ENCODE results near the gene ITPKC.

Gene ITPKC

DNA sequence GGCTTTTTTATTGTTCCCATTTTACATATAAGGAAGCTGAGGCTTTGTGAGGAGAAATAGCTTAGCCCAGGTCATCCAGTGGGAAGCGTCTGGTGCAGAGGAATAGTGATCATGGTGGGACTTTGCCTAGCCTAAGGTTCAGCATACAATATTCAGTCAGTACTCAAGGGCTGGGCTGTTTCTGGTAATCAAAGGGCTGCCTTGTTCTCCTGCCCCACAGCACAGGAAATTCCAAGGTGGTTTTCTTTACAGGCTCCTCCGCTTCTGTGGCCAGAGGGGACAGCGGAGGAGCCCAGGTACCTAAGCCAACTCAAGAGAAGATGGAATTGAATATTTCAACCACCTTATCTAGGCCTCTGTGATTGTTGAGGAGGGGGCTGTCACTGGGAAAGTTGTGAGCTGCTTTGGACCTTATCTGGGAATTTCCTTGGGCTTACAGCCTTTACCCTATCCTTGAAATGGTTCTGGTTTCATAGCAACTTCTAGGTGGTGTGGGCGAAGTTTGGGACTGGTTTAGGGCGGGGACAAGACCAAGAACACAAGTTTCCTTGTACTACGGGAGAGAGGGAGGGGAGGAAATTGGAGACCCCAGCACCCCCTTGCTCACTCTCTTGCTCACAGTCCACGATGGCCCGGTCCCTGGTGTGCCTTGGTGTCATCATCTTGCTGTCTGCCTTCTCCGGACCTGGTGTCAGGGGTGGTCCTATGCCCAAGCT lies 58.2 kb downstream of the ITPKC start, which contains the start of gene MIA:
TSS of gene MIA (plus strand) at position 606 of the 716 bp plus-strand sequence. CDS start at position 628, 22 bp downstream.
- no peak for TF ChIP-seq ZNF565 (CRISPR knock-in tag; conservative IDR thresholded peaks at IDR 0.05; ENCODE audit: low read depth)
- TF ChIP-seq ISL1 (CRISPR knock-in tag; IDR thresholded peaks at IDR 0.05), result no peak
- TF ChIP-seq BACH2 (CRISPR knock-in tag; IDR thresholded peaks at IDR 0.05; ENCODE audit: borderline replicate concordance), result no peak
- TF ChIP-seq, protein P1, sequence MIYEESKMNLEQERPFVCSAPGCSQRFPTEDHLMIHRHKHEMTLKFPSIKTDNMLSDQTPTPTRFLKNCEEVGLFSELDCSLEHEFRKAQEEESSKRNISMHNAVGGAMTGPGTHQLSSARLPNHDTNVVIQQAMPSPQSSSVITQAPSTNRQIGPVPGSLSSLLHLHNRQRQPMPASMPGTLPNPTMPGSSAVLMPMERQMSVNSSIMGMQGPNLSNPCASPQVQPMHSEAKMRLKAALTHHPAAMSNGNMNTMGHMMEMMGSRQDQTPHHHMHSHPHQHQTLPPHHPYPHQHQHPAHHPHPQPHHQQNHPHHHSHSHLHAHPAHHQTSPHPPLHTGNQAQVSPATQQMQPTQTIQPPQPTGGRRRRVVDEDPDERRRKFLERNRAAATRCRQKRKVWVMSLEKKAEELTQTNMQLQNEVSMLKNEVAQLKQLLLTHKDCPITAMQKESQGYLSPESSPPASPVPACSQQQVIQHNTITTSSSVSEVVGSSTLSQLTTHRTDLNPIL (CRISPR knock-in tag; IDR thresholded peaks at IDR 0.05; ENCODE audit: low read depth), result no peak
- TF ChIP-seq, protein P2, sequence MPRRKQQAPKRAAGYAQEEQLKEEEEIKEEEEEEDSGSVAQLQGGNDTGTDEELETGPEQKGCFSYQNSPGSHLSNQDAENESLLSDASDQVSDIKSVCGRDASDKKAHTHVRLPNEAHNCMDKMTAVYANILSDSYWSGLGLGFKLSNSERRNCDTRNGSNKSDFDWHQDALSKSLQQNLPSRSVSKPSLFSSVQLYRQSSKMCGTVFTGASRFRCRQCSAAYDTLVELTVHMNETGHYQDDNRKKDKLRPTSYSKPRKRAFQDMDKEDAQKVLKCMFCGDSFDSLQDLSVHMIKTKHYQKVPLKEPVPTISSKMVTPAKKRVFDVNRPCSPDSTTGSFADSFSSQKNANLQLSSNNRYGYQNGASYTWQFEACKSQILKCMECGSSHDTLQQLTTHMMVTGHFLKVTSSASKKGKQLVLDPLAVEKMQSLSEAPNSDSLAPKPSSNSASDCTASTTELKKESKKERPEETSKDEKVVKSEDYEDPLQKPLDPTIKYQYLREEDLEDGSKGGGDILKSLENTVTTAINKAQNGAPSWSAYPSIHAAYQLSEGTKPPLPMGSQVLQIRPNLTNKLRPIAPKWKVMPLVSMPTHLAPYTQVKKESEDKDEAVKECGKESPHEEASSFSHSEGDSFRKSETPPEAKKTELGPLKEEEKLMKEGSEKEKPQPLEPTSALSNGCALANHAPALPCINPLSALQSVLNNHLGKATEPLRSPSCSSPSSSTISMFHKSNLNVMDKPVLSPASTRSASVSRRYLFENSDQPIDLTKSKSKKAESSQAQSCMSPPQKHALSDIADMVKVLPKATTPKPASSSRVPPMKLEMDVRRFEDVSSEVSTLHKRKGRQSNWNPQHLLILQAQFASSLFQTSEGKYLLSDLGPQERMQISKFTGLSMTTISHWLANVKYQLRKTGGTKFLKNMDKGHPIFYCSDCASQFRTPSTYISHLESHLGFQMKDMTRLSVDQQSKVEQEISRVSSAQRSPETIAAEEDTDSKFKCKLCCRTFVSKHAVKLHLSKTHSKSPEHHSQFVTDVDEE (CRISPR knock-in tag; IDR thresholded peaks at IDR 0.05), result no peak
- TF ChIP-seq POU6F1 (CRISPR knock-in tag; IDR thresholded peaks at IDR 0.05; ENCODE audit: borderline replicate concordance, low read depth), result no peak
- TF ChIP-seq CSDC2 (CRISPR knock-in tag; IDR thresholded peaks at IDR 0.05), result no peak
- TF ChIP-seq TOX (CRISPR knock-in tag; IDR thresholded peaks at IDR 0.05; ENCODE audit: borderline replicate concordance), result no peak
- no peak for TF ChIP-seq ZC3H10 (CRISPR knock-in tag; IDR thresholded peaks at IDR 0.05)
- TF ChIP-seq ZFP30 (CRISPR knock-in tag; IDR thresholded peaks at IDR 0.05), result no peak
- TF ChIP-seq PPARA (CRISPR knock-in tag; IDR thresholded peaks at IDR 0.05; ENCODE audit: borderline replicate concordance), result no peak
- no peak for TF ChIP-seq PATZ1 (CRISPR knock-in tag; IDR thresholded peaks at IDR 0.05; ENCODE audit: borderline replicate concordance)
- TF ChIP-seq RARB (CRISPR knock-in tag; IDR thresholded peaks at IDR 0.05), result no peak
- no peak for TF ChIP-seq ZFP3 (CRISPR knock-in tag; IDR thresholded peaks at IDR 0.05)
- no peak for TF ChIP-seq GLIS3 (CRISPR knock-in tag; IDR thresholded peaks at IDR 0.05)
- TF ChIP-seq ZNF70 (CRISPR knock-in tag; IDR thresholded peaks at IDR 0.05), result no peak
- TF ChIP-seq SNAI2 (CRISPR knock-in tag; IDR thresholded peaks at IDR 0.05), result no peak
- TF ChIP-seq TCF4 (CRISPR knock-in tag; IDR thresholded peaks at IDR 0.05; ENCODE audit: borderline replicate concordance), result no peak
- no peak for TF ChIP-seq ARNTL (CRISPR knock-in tag; IDR thresholded peaks at IDR 0.05; ENCODE audit: borderline replicate concordance, low read depth)
- ATAC-seq, result no peak

DNA sequence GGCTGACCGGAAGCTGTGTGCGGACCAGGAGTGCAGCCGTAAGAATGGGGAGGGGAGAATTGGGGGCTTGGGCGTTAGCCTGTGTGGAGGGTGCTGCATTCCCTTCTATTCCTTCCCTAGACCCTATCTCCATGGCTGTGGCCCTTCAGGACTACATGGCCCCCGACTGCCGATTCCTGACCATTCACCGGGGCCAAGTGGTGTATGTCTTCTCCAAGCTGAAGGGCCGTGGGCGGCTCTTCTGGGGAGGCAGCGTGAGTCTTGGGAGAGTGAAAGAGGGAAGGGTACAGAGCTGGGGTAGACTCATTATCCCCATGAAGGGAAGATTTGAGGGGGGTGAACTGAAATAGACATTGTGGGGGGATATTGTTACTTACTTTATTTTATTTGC lies 58.7 kb downstream of the ITPKC start:
- no peak for ATAC-seq
- TF ChIP-seq ZFP30 (CRISPR knock-in tag; IDR thresholded peaks at IDR 0.05), result no peak
- TF ChIP-seq, protein P3, sequence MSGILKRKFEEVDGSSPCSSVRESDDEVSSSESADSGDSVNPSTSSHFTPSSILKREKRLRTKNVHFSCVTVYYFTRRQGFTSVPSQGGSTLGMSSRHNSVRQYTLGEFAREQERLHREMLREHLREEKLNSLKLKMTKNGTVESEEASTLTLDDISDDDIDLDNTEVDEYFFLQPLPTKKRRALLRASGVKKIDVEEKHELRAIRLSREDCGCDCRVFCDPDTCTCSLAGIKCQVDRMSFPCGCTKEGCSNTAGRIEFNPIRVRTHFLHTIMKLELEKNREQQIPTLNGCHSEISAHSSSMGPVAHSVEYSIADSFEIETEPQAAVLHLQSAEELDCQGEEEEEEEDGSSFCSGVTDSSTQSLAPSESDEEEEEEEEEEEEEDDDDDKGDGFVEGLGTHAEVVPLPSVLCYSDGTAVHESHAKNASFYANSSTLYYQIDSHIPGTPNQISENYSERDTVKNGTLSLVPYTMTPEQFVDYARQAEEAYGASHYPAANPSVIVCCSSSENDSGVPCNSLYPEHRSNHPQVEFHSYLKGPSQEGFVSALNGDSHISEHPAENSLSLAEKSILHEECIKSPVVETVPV (CRISPR knock-in tag; IDR thresholded peaks at IDR 0.05), result no peak
- TF ChIP-seq, protein P2 (CRISPR knock-in tag; IDR thresholded peaks at IDR 0.05), result no peak
- no peak for TF ChIP-seq PPARA (CRISPR knock-in tag; IDR thresholded peaks at IDR 0.05; ENCODE audit: borderline replicate concordance)
- no peak for TF ChIP-seq ZFP3 (CRISPR knock-in tag; IDR thresholded peaks at IDR 0.05)
